Endodermal cell (in vitro differentiated cells): ENCODE results near the gene CBLB. TPM values are rescaled to one million over a fixed set of nuclear protein-coding genes. Genes with fewer than 3 reads are reported as not detected.

Source experiments
- DNase-seq: peaks from one replicate; pipeline ENCODE4 v3.0.0-alpha.2; 2017
- H3K27ac ChIP-seq: 2 replicates; pipeline ENCODE4 v1.5.1; 2013; ENCODE audit warnings: mild to moderate bottlenecking, low read depth, low read length, moderate library complexity
- H3K27me3 ChIP-seq: 2 replicates; pipeline ENCODE4 v1.6.1; 2013; ENCODE audit warnings: mild to moderate bottlenecking, low read length, moderate library complexity; ENCODE audit not compliant: insufficient read depth, control insufficient read depth, poor library complexity, severe bottlenecking
- H3K36me3 ChIP-seq: 2 replicates; pipeline ENCODE4 v1.7.0; 2013; ENCODE audit warnings: mild to moderate bottlenecking, low read length, moderate library complexity; ENCODE audit not compliant: control insufficient read depth, insufficient read depth
- H3K4me1 ChIP-seq: one replicate; pipeline ENCODE4 v1.7.0; 2013; ENCODE audit warnings: low read length; ENCODE audit not compliant: control insufficient read depth, insufficient read depth
- H3K4me3 ChIP-seq: 2 replicates; pipeline ENCODE4 v1.5.1; 2013; ENCODE audit warnings: mild to moderate bottlenecking, low read length, moderate library complexity
- H3K9ac ChIP-seq: 2 replicates; pipeline ENCODE4 v1.6.1; 2013; ENCODE audit warnings: mild to moderate bottlenecking, low read length, moderate library complexity; ENCODE audit not compliant: poor library complexity, severe bottlenecking; ENCODE audit errors: extremely low read depth
- H3K9me3 ChIP-seq: 2 replicates; pipeline ENCODE4 v1.6.1; 2013; ENCODE audit warnings: mild to moderate bottlenecking, low read length, moderate library complexity; ENCODE audit not compliant: control insufficient read depth
- H3K27ac Mint-ChIP-seq: 2 replicates; pipeline ENCODE4 v1.8.0; 2020; ENCODE audit warnings: mixed read lengths
- H3K27me3 Mint-ChIP-seq: 2 replicates; pipeline ENCODE4 v1.8.0; 2021; ENCODE audit warnings: mild to moderate bottlenecking, mixed read lengths; ENCODE audit not compliant: insufficient read depth
- H3K36me3 Mint-ChIP-seq: 2 replicates; pipeline ENCODE4 v1.8.0; 2020; ENCODE audit warnings: low read depth, mixed read lengths
- H3K4me1 Mint-ChIP-seq: 2 replicates; pipeline ENCODE4 v1.8.0; 2020; ENCODE audit warnings: mixed read lengths
- H3K4me3 Mint-ChIP-seq: 2 replicates; pipeline ENCODE4 v1.8.0; 2020; ENCODE audit warnings: mild to moderate bottlenecking, moderate library complexity, mixed read lengths
- H3K9me3 Mint-ChIP-seq: 2 replicates; pipeline ENCODE4 v1.8.0; 2020; ENCODE audit warnings: mild to moderate bottlenecking, mixed read lengths
- CTCF ChIP-seq: fragments of 200-600 bp; sonication (generic); conservative IDR thresholded peaks from 2 replicates; pipeline ENCODE4 v1.5.0; 2021; ENCODE audit warnings: antibody characterized with exemption, mild to moderate bottlenecking
- WGBS, 2 experiments: methylation state at CpG; one replicate each; pipeline versions ENCODE4 v1.1.5 to v1.1.7; 2013; ENCODE audit warnings: missing lambda C conversion rate in 2 of 2, mixed read lengths in 1 of 2; ENCODE audit not compliant: insufficient coverage in 1 of 2, insufficient read length in 1 of 2; 5-methylcytosine and 5-hydroxymethylcytosine counted together
- total RNA-seq, 2 donors: library from RNA; stranded (reverse); fragmentation: NEBNext Ultra II Directional in 1 of 2; extraction: Animal tissue kit (Norgen Biotek cat#: 25700) in 1 of 2; gene quantifications; 2 replicates in 1 of 2; 3 replicates in 1 of 2; pipeline ENCODE4 v1.2.1, GENCODE V29; 2021

CBLB gene
- total RNA-seq, 2 donors from 2014 or later = 45.4 to 60.5 TPM

GRCh38 chr3:105674437-105675065 is 194.3 kb downstream of the CBLB start:
- H3K9me3 Mint-ChIP-seq = no peaks in the 10 kb centered on the region
- peaks cover 15% of the 10 kb centered on the region for H3K36me3 ChIP-seq
- H3K9ac ChIP-seq = no peak overlapping the region
- no peak for DNase-seq
- no peaks in the 10 kb centered on the region for H3K27me3 Mint-ChIP-seq
- H3K27me3 ChIP-seq = no peaks in the 10 kb centered on the region
- peaks cover 6% of the 10 kb centered on the region for H3K9me3 ChIP-seq
- peaks cover 53% of the 10 kb centered on the region for H3K36me3 Mint-ChIP-seq
- peaks cover 3% of the 10 kb centered on the region for H3K4me1 ChIP-seq
- H3K27ac ChIP-seq = no peak overlapping the region
- no peak overlapping the region for H3K4me3 ChIP-seq
- peaks cover 15% of the 10 kb centered on the region for H3K4me1 Mint-ChIP-seq
- no peak overlapping the region for H3K4me3 Mint-ChIP-seq
- no peak overlapping the region for H3K27ac Mint-ChIP-seq
- no peak for TF ChIP-seq CTCF

- 96% methylated on average over 4 to 5 of the region's 5 CpGs for WGBS, 2 experiments
- Mint-ChIP-seq H3K36me3 (peaks cover 57% of the 10 kb centered on the region), H3K27ac (peak overlapping the region; percentile 39)
Measured at GRCh38 chr3:105672996-105673395, 195.8 kb downstream of the CBLB start.

GRCh38 chr3:105662306-105662705 is 206.5 kb downstream of the CBLB start:
- H3K36me3 Mint-ChIP-seq = peaks cover 49% of the 10 kb centered on the region

More at GRCh38 chr3:105672996-105673395, 195.8 kb downstream of the CBLB start:
- Histone ChIP-seq H3K4me3 (no peak overlapping the region), H3K36me3 (peaks cover 13% of the 10 kb centered on the region), H3K27ac (no peak overlapping the region), H3K27me3 (no peaks in the 10 kb centered on the region), H3K4me1 (peaks cover 3% of the 10 kb centered on the region), H3K9me3 (peaks cover 6% of the 10 kb centered on the region), H3K9ac (no peak overlapping the region)
- H3K4me1 Mint-ChIP-seq = peaks cover 20% of the 10 kb centered on the region
- no peak for TF ChIP-seq CTCF
- H3K9me3 Mint-ChIP-seq = no peaks in the 10 kb centered on the region
- H3K27me3 Mint-ChIP-seq = no peaks in the 10 kb centered on the region
- H3K4me3 Mint-ChIP-seq = no peak overlapping the region
- DNase-seq = no peak

More at GRCh38 chr3:105662306-105662705, 206.5 kb downstream of the CBLB start:
- H3K36me3 ChIP-seq = peaks cover 24% of the 10 kb centered on the region
- no peak overlapping the region for H3K9ac ChIP-seq
- no peak overlapping the region for H3K27ac Mint-ChIP-seq
- no peaks in the 10 kb centered on the region for H3K9me3 ChIP-seq
- no peaks in the 10 kb centered on the region for H3K27me3 ChIP-seq
- H3K9me3 Mint-ChIP-seq = no peaks in the 10 kb centered on the region
- no peak overlapping the region for H3K27ac ChIP-seq
- H3K4me1 ChIP-seq = no peaks in the 10 kb centered on the region
- TF ChIP-seq CTCF = no peak
- H3K4me3 Mint-ChIP-seq = no peak overlapping the region
- no peaks in the 10 kb centered on the region for H3K27me3 Mint-ChIP-seq
- no peak overlapping the region for H3K4me3 ChIP-seq
- DNase-seq = no peak
- H3K4me1 Mint-ChIP-seq = no peaks in the 10 kb centered on the region
